T47D (cell line): ENCODE data around the gene CCDC152.
"Not testable (repeated sequence)": the region's sequence is repeated elsewhere in the genome, so short reads cannot be mapped to it uniquely, and the experiment has no call there.

Experiments used
- DNase-seq, 2 experiments: peaks; one replicate each; pipeline versions ENCODE4 v3.0.0 to v3.0.0-alpha.2; 2011 to 2012; ENCODE audit warnings: low read depth in 1 of 2, low spot score in 1 of 2
- JUND ChIP-seq: IDR thresholded peaks from 2 replicates; pipeline ENCODE4 v1.6.1; 2012; ENCODE audit warnings: low read depth
- in situ Hi-C: cut with HindIII; loops from 2 replicates; pipeline ENCODE4 v1.10.0; 2016; ENCODE audit warnings: low sequenced_read_pairs, low pct_unique_long_range_greater_than_20kb

CCDC152 gene

GRCh38 chr5:42756606-42757601, at the start of gene CCDC152:
TSS of gene CCDC152 (plus strand) at chr5:42756818. CDS start at chr5:42759122, 2,304 bp downstream.
- no peak for DNase-seq
- in situ Hi-C loops, result no loop called here

GRCh38 chr5:42715785-42716184, 40.8 kb upstream of the CCDC152 start:
- TF ChIP-seq JUND, result no peak
- in situ Hi-C loops, result no loop called here
- no peak for DNase-seq

More at GRCh38 chr5:42756606-42757601, at the start of gene CCDC152:
- TF ChIP-seq JUND, result no peak

- in situ Hi-C loops, result no loop called here
- no peak for TF ChIP-seq JUND
- no peak for DNase-seq
These were observed 38.0 kb upstream of the CCDC152 start for GRCh38 chr5:42718591-42718990.

- in situ Hi-C loops, result no loop called here
- no peak for DNase-seq
- no peak for TF ChIP-seq JUND
These were observed 37.6 kb upstream of the CCDC152 start for GRCh38 chr5:42719034-42719433.

- TF ChIP-seq JUND, result no peak
- no peak for DNase-seq
- in situ Hi-C loops, result no loop called here
These were observed 36.4 kb upstream of the CCDC152 start for GRCh38 chr5:42720251-42720650.

- no peak for DNase-seq
- in situ Hi-C loops, result no loop called here
- no peak for TF ChIP-seq JUND
These were observed 35.1 kb upstream of the CCDC152 start for GRCh38 chr5:42721484-42721883.

GRCh38 chr5:42734531-42735058, 22.0 kb upstream of the CCDC152 start:
- in situ Hi-C loops, result not testable (repeated sequence)

GRCh38 chr5:42740920-42741319, 15.7 kb upstream of the CCDC152 start:
- no peak for TF ChIP-seq JUND
- in situ Hi-C loops, result no loop called here
- no peak for DNase-seq

More at GRCh38 chr5:42734531-42735058, 22.0 kb upstream of the CCDC152 start:
- not testable (repeated sequence) for DNase-seq

- in situ Hi-C loops, result no loop called here
- TF ChIP-seq JUND, result no peak
- peak in 1 of 2 experiments; percentile 32 for DNase-seq
These were observed 11.2 kb upstream of the CCDC152 start for GRCh38 chr5:42745426-42745825.

GRCh38 chr5:42745856-42746255, 10.8 kb upstream of the CCDC152 start:
- in situ Hi-C loops, result no loop called here
- no peak for TF ChIP-seq JUND

GRCh38 chr5:42749020-42749419, 7.6 kb upstream of the CCDC152 start:
- in situ Hi-C loops, result no loop called here
- DNase-seq, result no peak
- no peak for TF ChIP-seq JUND

More at GRCh38 chr5:42745856-42746255, 10.8 kb upstream of the CCDC152 start:
- no peak for DNase-seq

GRCh38 chr5:42750507-42750906, 6.1 kb upstream of the CCDC152 start:
- in situ Hi-C loops, result no loop called here
- no peak for TF ChIP-seq JUND
- DNase-seq, result no peak

GRCh38 chr5:42751044-42751443, 5.6 kb upstream of the CCDC152 start:
- no peak for TF ChIP-seq JUND
- DNase-seq, result no peak
- in situ Hi-C loops, result no loop called here
